HCT116 (cell line): ENCODE measurements around the gene KLHL25. TPM values are rescaled to one million over a fixed set of nuclear protein-coding genes. Genes with fewer than 3 reads are reported as not detected.
"Not testable (repeated sequence)": the region's sequence is repeated elsewhere in the genome, so short reads cannot be mapped to it uniquely, and the experiment has no call there.

Source experiments
- ATAC-seq: fragments of 200-7000 bp; cut with Tn5 transposase; 2 replicates; pipeline ENCODE4 v1.9.1; 2020; ENCODE audit warnings: mild to moderate bottlenecking, moderate library complexity
- BruUV-seq: library from RNA; stranded (reverse); fragments of 400-500 nt; replicated peaks from 2 replicates; lab custom pipeline; 2021; lab: Mats Ljungman, UMichigan
- CTCF ChIA-PET: fragments of 300-600 bp; sonication (Branson Sonifier 250); formaldehyde crosslinking; loops from one replicate; lab custom pipeline; 2021; ENCODE audit warnings: antibody characterized with exemption; lab: Charles Lee
- POLR2A ChIA-PET: fragments of 300-600, 350-600 bp; sonication (Branson Sonifier 250); formaldehyde crosslinking; loops from one replicate; lab custom pipeline; 2021; ENCODE audit warnings: antibody characterized with exemption; lab: Charles Lee
- RAD21 ChIA-PET, 2 experiments: fragments of 300-600 bp; sonication (Branson Sonifier 250); formaldehyde crosslinking; loops; one replicate each; lab custom pipeline; 2023; ENCODE audit warnings: low total read pairs in 2 of 2; ENCODE audit not compliant: uncharacterized antibody in 2 of 2, unreplicated experiment in 2 of 2, low non-redundant PET in 1 of 2; lab: Charles Lee
- DNase-seq: peaks from one replicate; pipeline ENCODE4 v3.0.0-alpha.2; 2010; ENCODE audit warnings: low read depth, low spot score
- H2AFZ ChIP-seq: fragments of 200-600 bp; shearing (Covaris generic), sonication (generic); 2 replicates; pipeline ENCODE4 v1.6.1; 2017; ENCODE audit warnings: low read depth, mixed run types, mixed read lengths, antibody characterized with exemption, low read length; ENCODE audit not compliant: poor library complexity, severe bottlenecking
- H3K27ac ChIP-seq: 2 replicates; pipeline ENCODE4 v1.5.1; 2012; ENCODE audit warnings: low read depth, low read length
- H3K27me3 ChIP-seq: fragments of 200-600 bp; sonication (generic); 2 replicates; pipeline ENCODE4 v1.6.1; 2016; ENCODE audit warnings: mixed run types, low read length, mixed read lengths; ENCODE audit not compliant: insufficient read depth
- H3K36me3 ChIP-seq, 2 experiments: fragments of 200-500 bp in 1 of 2; fragments of 200-600 bp in 1 of 2; sonication (Bioruptor generic) in 1 of 2; sonication (generic) in 1 of 2; 2 replicates each; pipeline versions ENCODE4 v1.5.1 to v1.6.1; 2014 to 2016; ENCODE audit warnings: low read length in 2 of 2, inconsistent platforms in 1 of 2, mixed read lengths in 1 of 2, mixed run types in 1 of 2; ENCODE audit not compliant: insufficient read depth in 2 of 2, control insufficient read depth in 1 of 2
- H3K4me1 ChIP-seq, 2 experiments: fragments of 200-600 bp in 1 of 2; sonication (generic) in 1 of 2; 2 replicates each; pipeline versions ENCODE4 v1.5.1 to v1.6.1; 2012 to 2017; ENCODE audit warnings: low read length in 2 of 2, inconsistent platforms in 1 of 2, mild to moderate bottlenecking in 1 of 2, mixed read lengths in 1 of 2, mixed run types in 1 of 2, moderate library complexity in 1 of 2; ENCODE audit not compliant: insufficient read depth in 2 of 2, control insufficient read depth in 1 of 2
- H3K4me2 ChIP-seq: fragments of 200-600 bp; sonication (generic); 2 replicates; pipeline ENCODE4 v1.6.1; 2017; ENCODE audit warnings: mixed run types, low read length, mixed read lengths
- H3K4me3 ChIP-seq, 2 experiments: fragments of 200-600 bp in 1 of 2; sonication (generic) in 1 of 2; replicated peaks in 1 of 2; 2 replicates each; pipeline ENCODE4 v1.5.1; 2011 to 2016; ENCODE audit warnings: low read length in 2 of 2, control low read depth in 1 of 2, low read depth in 1 of 2, mild to moderate bottlenecking in 1 of 2, mixed read lengths in 1 of 2, mixed run types in 1 of 2
- H3K79me2 ChIP-seq: fragments of 200-600 bp; sonication (generic); 2 replicates; pipeline ENCODE4 v1.6.1; 2017; ENCODE audit warnings: mild to moderate bottlenecking, mixed run types, low read length, moderate library complexity, mixed read lengths; ENCODE audit not compliant: insufficient read depth
- H3K9ac ChIP-seq: fragments of 200-600 bp; sonication (generic); 2 replicates; pipeline ENCODE4 v1.6.1; 2016; ENCODE audit warnings: low read length, mixed read lengths
- H3K9me2 ChIP-seq: fragments of 200-600 bp; sonication (generic), shearing (Covaris generic); 2 replicates; pipeline ENCODE4 v1.6.1; 2017; ENCODE audit warnings: mixed run types, mild to moderate bottlenecking, moderate library complexity; ENCODE audit not compliant: insufficient read depth
- H3K9me3 ChIP-seq, 2 experiments: fragments of 200-500 bp in 1 of 2; fragments of 200-600 bp in 1 of 2; sonication (Bioruptor generic) in 1 of 2; sonication (generic) in 1 of 2; 2 replicates each; pipeline ENCODE4 v1.6.1; 2014 to 2017; ENCODE audit warnings: low read length in 2 of 2, mixed read lengths in 2 of 2, inconsistent platforms in 1 of 2, low read depth in 1 of 2, mild to moderate bottlenecking in 1 of 2, mixed run types in 1 of 2, moderate library complexity in 1 of 2; ENCODE audit not compliant: control insufficient read depth in 1 of 2, insufficient read depth in 1 of 2
- H4K20me1 ChIP-seq: fragments of 200-600 bp; sonication (generic), shearing (Covaris generic); 2 replicates; pipeline ENCODE4 v1.6.1; 2017; ENCODE audit warnings: mixed run types, mild to moderate bottlenecking, moderate library complexity; ENCODE audit not compliant: insufficient read depth
- CTCF ChIP-seq, 3 experiments: fragments of 200-600 bp in 1 of 3; sonication (generic) in 1 of 3; IDR thresholded peaks in 2 of 3; conservative IDR thresholded peaks in 1 of 3; 2 replicates each; pipeline ENCODE4 v1.5.1; 2012 to 2017; ENCODE audit warnings: low read depth in 2 of 3, low read length in 2 of 3, antibody characterized with exemption in 1 of 3, borderline replicate concordance in 1 of 3, control low read depth in 1 of 3, mild to moderate bottlenecking in 1 of 3, mixed read lengths in 1 of 3, mixed run types in 1 of 3, moderate library complexity in 1 of 3; ENCODE audit not compliant: insufficient read depth in 1 of 3
- ELF1 ChIP-seq: IDR thresholded peaks from 2 replicates; pipeline ENCODE4 v1.6.1; 2012; ENCODE audit warnings: low read depth, borderline replicate concordance
- RAD21 ChIP-seq: IDR thresholded peaks from 2 replicates; pipeline ENCODE4 v1.6.1; 2012; ENCODE audit warnings: low read depth, mild to moderate bottlenecking
- intact Hi-C: fragments of 100-400 bp; cut with micrococcal nuclease; formaldehyde crosslinking; loops from 2 replicates; pipeline ENCODE4 v1.10.0; 2022
- total RNA-seq: library from RNA; stranded (reverse); gene quantifications from one replicate; pipeline ENCODE4 v1.2.1, GENCODE V29; 2021; ENCODE audit not compliant: unreplicated experiment

KLHL25 gene
- total RNA-seq, 1 experiment from 2014 or later = 5.3 TPM

DNA sequence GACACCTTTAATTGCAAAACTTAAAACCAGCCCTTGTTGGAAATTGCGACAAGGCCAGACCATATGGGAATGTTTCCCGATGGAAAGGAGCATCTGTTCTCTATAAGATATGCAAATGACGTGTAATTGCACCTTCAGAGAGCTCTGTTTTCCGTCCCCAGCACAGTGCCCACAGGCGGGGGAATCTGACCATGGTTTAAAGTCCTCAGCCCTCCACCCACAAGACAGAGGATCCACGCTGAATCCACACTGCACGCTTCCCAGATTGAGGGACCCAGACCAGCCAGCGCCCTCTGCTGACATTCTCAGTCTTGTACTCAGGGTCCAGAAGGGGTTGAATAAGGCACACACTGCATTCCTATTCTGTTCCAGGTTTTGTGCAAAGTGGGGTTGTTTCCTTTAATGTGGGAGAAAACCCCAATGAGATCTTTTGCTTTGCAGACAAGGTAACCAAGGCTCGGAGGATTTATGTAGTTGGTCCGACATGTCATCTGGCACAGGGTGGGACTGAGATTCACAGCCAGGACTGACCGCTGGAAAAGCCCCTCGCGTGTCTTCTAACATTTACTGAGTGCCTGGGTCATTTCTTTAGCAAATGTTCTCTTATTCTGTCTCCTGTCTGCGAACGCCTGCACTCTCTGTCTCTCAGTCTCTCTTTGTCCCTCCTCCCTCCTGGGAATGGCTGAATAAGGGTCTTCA, 36.8 kb upstream of the KLHL25 start:
- RAD21 ChIA-PET = no interaction called here
- CTCF ChIA-PET = interaction anchor here (0.9 kb wide), 2 partner anchors 9 to 99 kb away, joined by 4 to 6 read pairs; no protein-coding TSS in a partner anchor
- Histone ChIP-seq H3K27me3 (no peaks in the 10 kb centered on the region), H3K79me2 (no peaks in the 10 kb centered on the region), H3K4me2 (no peak overlapping the region), H3K36me3 (no peaks in the 10 kb centered on the region), H2AFZ (no peak overlapping the region), H3K9me2 (no peaks in the 10 kb centered on the region), H4K20me1 (no peaks in the 10 kb centered on the region), H3K9ac (no peak overlapping the region), H3K4me3 (no peak overlapping the region), H3K4me1 (no peaks in the 10 kb centered on the region), H3K27ac (no peak overlapping the region), H3K9me3 (no peaks in the 10 kb centered on the region)
- POLR2A ChIA-PET = no interaction called here
- DNase-seq = peak; percentile 37
- ATAC-seq = peak; percentile 99
- TF ChIP-seq RAD21 (peak; percentile 83), CTCF (IDR thresholded peaks at IDR 0.05 in 2 of 3, conservative IDR thresholded peaks at IDR 0.05 in 1 of 3; ENCODE audit: borderline replicate concordance in 1 of 3, insufficient read depth in 1 of 3, low read depth in 2 of 3, low read length in 2 of 3) (peak; percentile 70 to 87 (median 76)), ELF1 (no peak)
- no TSS peak for BruUV-seq
- intact Hi-C loops = loop anchor here (1.0 to 10.0 kb wide), 3 partner anchors 101 to 535 kb away; no protein-coding TSS in a partner anchor

DNA sequence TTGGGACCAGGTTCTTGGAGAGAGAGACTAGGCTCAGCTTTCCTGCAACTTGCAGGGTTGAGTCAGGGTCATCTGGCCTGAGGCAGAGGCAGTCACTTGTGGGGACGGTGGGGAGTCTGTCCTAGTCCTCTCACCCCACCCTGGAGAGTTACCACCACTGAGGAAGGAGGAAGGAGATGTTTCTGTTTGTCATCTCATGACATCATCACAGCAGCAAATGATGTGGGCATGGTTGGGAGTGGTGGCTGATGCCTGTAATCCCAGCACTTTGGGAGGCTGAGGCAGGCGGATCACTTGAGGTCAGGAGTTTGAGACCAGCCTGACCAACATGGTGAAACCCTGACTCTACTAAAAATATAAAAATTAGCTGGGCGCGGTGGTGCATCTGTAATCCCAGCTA, 35.0 kb upstream of the KLHL25 start:
- ATAC-seq, H3K9me3 ChIP-seq, H3K36me3 ChIP-seq, POLR2A ChIA-PET, H3K4me3 ChIP-seq, H3K27me3 ChIP-seq, H2AFZ ChIP-seq, H3K27ac ChIP-seq, BruUV-seq, H3K9me2 ChIP-seq, DNase-seq, H3K4me1 ChIP-seq, H4K20me1 ChIP-seq, H3K4me2 ChIP-seq, CTCF ChIA-PET, RAD21 ChIA-PET, H3K9ac ChIP-seq, H3K79me2 ChIP-seq: not testable (repeated sequence)
- intact Hi-C loops = loop anchor here (2.0 to 10.0 kb wide), 2 partner anchors 345 to 533 kb away; no protein-coding TSS in a partner anchor
